ENCODE data around the gene PRKACA.

The PRKACA gene

GRCh38 chr19:14117668-14118164, at the start of gene PRKACA:
TSS of gene PRKACA (minus strand) at chr19:14117762. CDS start at chr19:14117547, 215 bp downstream.
- peak; percentile 99 for DNase-seq (ENCODE audit: low spot score)

- DNase-seq (ENCODE audit: low spot score): no peak
Observed at GRCh38 chr19:14166999-14167575, 49.5 kb upstream of the PRKACA start.

GRCh38 chr19:14165990-14166830, 48.6 kb upstream of the PRKACA start:
- no peak for DNase-seq (ENCODE audit: low spot score)

GRCh38 chr19:14164724-14165493, 47.3 kb upstream of the PRKACA start:
- no peak for DNase-seq (ENCODE audit: low spot score)

GRCh38 chr19:14164082-14164481, 46.5 kb upstream of the PRKACA start:
- DNase-seq (ENCODE audit: low spot score): no peak

- DNase-seq (ENCODE audit: low spot score): no peak
Observed at GRCh38 chr19:14162871-14163297, 45.3 kb upstream of the PRKACA start.

- no peak for DNase-seq (ENCODE audit: low spot score)
Observed at GRCh38 chr19:14161305-14161704, 43.7 kb upstream of the PRKACA start.

GRCh38 chr19:14160017-14160703, 42.6 kb upstream of the PRKACA start:
- DNase-seq (ENCODE audit: low spot score): no peak

GRCh38 chr19:14159059-14159458, 41.5 kb upstream of the PRKACA start:
- DNase-seq (ENCODE audit: low spot score): no peak

GRCh38 chr19:14158276-14159023, 40.9 kb upstream of the PRKACA start:
- no peak for DNase-seq (ENCODE audit: low spot score)

- DNase-seq (ENCODE audit: low spot score): no peak
Observed at GRCh38 chr19:14156971-14157717, 39.6 kb upstream of the PRKACA start.

- no peak for DNase-seq (ENCODE audit: low spot score)
Observed at GRCh38 chr19:14156122-14156521, 38.6 kb upstream of the PRKACA start.

- DNase-seq (ENCODE audit: low spot score): no peak
Observed at GRCh38 chr19:14155371-14155770, 37.8 kb upstream of the PRKACA start.

- DNase-seq (ENCODE audit: low spot score): no peak
Observed at GRCh38 chr19:14152713-14153112, 35.2 kb upstream of the PRKACA start.

GRCh38 chr19:14150770-14151661, 33.5 kb upstream of the PRKACA start:
- DNase-seq (ENCODE audit: low spot score): no peak

- DNase-seq (ENCODE audit: low spot score): no peak
Observed at GRCh38 chr19:14150041-14150769, 32.6 kb upstream of the PRKACA start.

GRCh38 chr19:14149509-14149994, 32.0 kb upstream of the PRKACA start:
- peak; percentile 40 for DNase-seq (ENCODE audit: low spot score)

- DNase-seq (ENCODE audit: low spot score): no peak
Observed at GRCh38 chr19:14148751-14149410, 31.3 kb upstream of the PRKACA start.
